Measurements from ENCODE around the gene TRAPPC4. TPM values are rescaled to one million over a fixed set of nuclear protein-coding genes. Genes with fewer than 3 reads are reported as not detected.

TRAPPC4 gene
- total and polyA plus RNA-seq, 4 donors, result 21.1 to 35.7 (median 32.4) TPM

- no peaks in the 10 kb centered on the region for H3K4me1 ChIP-seq (ENCODE audit: control insufficient read depth in 4 of 4, insufficient read depth in 4 of 4, low read length in 3 of 4)
- H3K36me3 ChIP-seq (ENCODE audit: control insufficient read depth in 4 of 4, insufficient read depth in 3 of 4, low read depth in 1 of 4, low read length in 3 of 4), result peaks cover 8 to 24% (median 15%) of the 10 kb centered on the region in 4 donors
- H3K9me3 ChIP-seq (ENCODE audit: control insufficient read depth in 4 of 4, low read length in 3 of 4), result no peaks in the 10 kb centered on the region
- H3K9ac ChIP-seq (ENCODE audit: low read depth in 1 of 2, low read length in 2 of 2), result no peak overlapping the region
- no peaks in the 10 kb centered on the region for H3K27me3 ChIP-seq (ENCODE audit: control insufficient read depth in 4 of 4, insufficient read depth in 4 of 4, low read length in 3 of 4)
- 95% methylated on average over 4 of the region's 4 CpGs for WGBS
- H3K27ac ChIP-seq (ENCODE audit: low read depth in 1 of 2, low read length in 2 of 2), result no peak overlapping the region
- no peak for TF ChIP-seq RAD21 (IDR thresholded peaks at IDR 0.05)
- TF ChIP-seq FOXA1 (IDR thresholded peaks at IDR 0.05), result no peak
- TF ChIP-seq ATF3 (IDR thresholded peaks at IDR 0.05), result no peak
- no peak for TF ChIP-seq TAF1 (conservative IDR thresholded peaks at IDR 0.05)
- TF ChIP-seq FOXA2 (IDR thresholded peaks at IDR 0.05), result no peak
- no peak for TF ChIP-seq HNF4A (conservative IDR thresholded peaks at IDR 0.05)
- no peak for TF ChIP-seq MAX (IDR thresholded peaks at IDR 0.05)
- no peak for TF ChIP-seq SP1 (IDR thresholded peaks at IDR 0.05)
- no peak for TF ChIP-seq HNF4G (IDR thresholded peaks at IDR 0.05)
- TF ChIP-seq ZBTB33 (IDR thresholded peaks at IDR 0.05), result no peak
- no peak for DNase-seq (ENCODE audit: low spot score)
- no peak overlapping the region for H3K4me3 ChIP-seq (ENCODE audit: low read depth in 1 of 3, low read length in 3 of 3)
These were observed 23.4 kb downstream of the TRAPPC4 start for GRCh38 chr11:119041821-119042514.

GRCh38 chr11:119042927-119043326, 24.4 kb downstream of the TRAPPC4 start:
- Histone ChIP-seq H3K9me3 (ENCODE audit: control insufficient read depth in 4 of 4, low read length in 3 of 4) (no peaks in the 10 kb centered on the region), H3K9ac (ENCODE audit: low read depth in 1 of 2, low read length in 2 of 2) (no peak overlapping the region), H3K4me3 (ENCODE audit: low read depth in 1 of 3, low read length in 3 of 3) (no peak overlapping the region), H3K4me1 (ENCODE audit: control insufficient read depth in 4 of 4, insufficient read depth in 4 of 4, low read length in 3 of 4) (no peaks in the 10 kb centered on the region), H3K36me3 (ENCODE audit: control insufficient read depth in 4 of 4, insufficient read depth in 3 of 4, low read depth in 1 of 4, low read length in 3 of 4) (peaks cover 16 to 32% (median 19%) of the 10 kb centered on the region in 4 donors), H3K27ac (ENCODE audit: low read depth in 1 of 2, low read length in 2 of 2) (no peak overlapping the region), H3K27me3 (ENCODE audit: control insufficient read depth in 4 of 4, insufficient read depth in 4 of 4, low read length in 3 of 4) (no peaks in the 10 kb centered on the region)
- 84% methylated on average over 9 of the region's 9 CpGs for WGBS
- TF ChIP-seq REST (IDR thresholded peaks at IDR 0.05) (no peak), HNF4A (conservative IDR thresholded peaks at IDR 0.05) (no peak), GABPA (IDR thresholded peaks at IDR 0.05 in 1 of 2, conservative IDR thresholded peaks at IDR 0.05 in 1 of 2) (no peak), TAF1 (conservative IDR thresholded peaks at IDR 0.05) (no peak), MAX (IDR thresholded peaks at IDR 0.05) (no peak), NR2F2 (IDR thresholded peaks at IDR 0.05) (no peak), EGR1 (IDR thresholded peaks at IDR 0.05; ENCODE audit: low read depth in 2 of 2) (no peak), RAD21 (IDR thresholded peaks at IDR 0.05) (no peak)
- no peak for DNase-seq (ENCODE audit: low spot score)
